Bronchial epithelial cell (primary cell): ENCODE data around the gene SOX15. TPM values are rescaled to one million over a fixed set of nuclear protein-coding genes. Genes with fewer than 3 reads are reported as not detected.

Experiments
- DNase-seq: peaks from one replicate; pipeline ENCODE4 v3.0.0-alpha.2; 2010; ENCODE audit warnings: low read depth
- FAIRE-seq: peaks from 2 replicates; lab custom pipeline; 2011; peaks lifted over from hg19 to GRCh38; lab: Jason Lieb, UNC
- H3K27me3 ChIP-seq: 2 replicates; pipeline ENCODE4 v1.5.1; 2011; ENCODE audit warnings: low read length; ENCODE audit not compliant: control insufficient read depth, insufficient read depth
- H3K36me3 ChIP-seq: 2 replicates; pipeline ENCODE4 v1.5.1; 2011; ENCODE audit warnings: low read length; ENCODE audit not compliant: control insufficient read depth, insufficient read depth
- H3K4me3 ChIP-seq: 2 replicates; pipeline ENCODE4 v1.5.1; 2011; ENCODE audit warnings: mild to moderate bottlenecking, low read depth, low read length, control low read depth
- CTCF ChIP-seq: IDR thresholded peaks from 2 replicates; pipeline ENCODE4 v1.5.1; 2011; ENCODE audit warnings: mild to moderate bottlenecking, moderate library complexity, low read length, control low read depth, inconsistent platforms; ENCODE audit not compliant: insufficient read depth, severe bottlenecking
- total RNA-seq: library from RNA; depleted of rRNA; stranded (reverse); fragments of >200 nt; gene quantifications from 2 replicates; pipeline ENCODE4 v1.2.1, GENCODE V29; 2014

Gene SOX15
- total RNA-seq = 23.4 and 41.7 TPM in 2 replicates

DNA sequence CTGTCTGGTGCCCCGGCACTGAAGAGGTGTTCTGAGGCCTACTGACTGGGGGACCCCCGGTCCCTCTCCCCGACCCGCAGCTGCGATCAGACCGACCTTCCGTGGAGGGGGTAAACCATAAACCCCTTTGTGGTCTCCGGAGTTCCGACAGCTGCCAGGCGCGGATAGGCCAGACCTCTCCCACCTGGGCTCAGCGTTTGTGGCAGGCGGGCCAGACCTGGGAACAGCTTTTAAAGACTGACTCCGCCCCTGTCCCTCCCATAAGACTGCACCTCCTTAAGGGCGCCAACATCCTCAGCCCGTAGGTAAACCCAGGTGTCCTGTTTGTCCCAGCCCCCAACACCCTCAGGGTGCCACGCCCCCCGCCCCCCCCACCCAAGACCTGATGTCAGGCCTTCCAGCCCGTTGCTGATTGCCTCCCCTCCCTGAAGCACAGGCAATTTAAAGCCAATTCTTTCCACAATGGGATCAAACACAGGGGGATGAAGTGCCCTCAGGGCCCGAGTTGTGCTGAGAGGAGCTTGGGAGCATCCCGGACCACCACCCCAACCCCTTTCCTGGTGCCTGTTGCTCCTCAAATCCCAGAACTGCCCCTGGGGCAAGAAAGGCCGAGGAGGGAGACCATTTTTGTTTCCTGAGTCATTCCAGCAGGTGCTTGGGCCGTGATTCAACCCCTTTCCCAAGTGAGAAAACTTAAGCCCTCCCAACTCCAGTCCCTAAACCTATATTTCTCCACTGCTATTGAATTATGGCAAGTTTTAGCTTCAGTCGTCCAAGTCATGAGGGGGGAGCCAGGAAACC, at the start of gene SOX15:
SOX15 (minus strand) TSS at position 204 of the 801 bp plus-strand sequence. CDS start 418 bp downstream, outside the sequence.
- FAIRE-seq = no peak

GRCh38 chr17:7636163-7636562, 46.3 kb upstream of the SOX15 start:
- H3K4me3 ChIP-seq = no peak overlapping the region
- DNase-seq (no peak), FAIRE-seq (no peak)
- H3K36me3 ChIP-seq = no peaks in the 10 kb centered on the region
- no peaks in the 10 kb centered on the region for H3K27me3 ChIP-seq
- no peak for TF ChIP-seq CTCF

More for the DNA sequence above, at the start of gene SOX15:
- peak; percentile 87 for DNase-seq
- H3K36me3 ChIP-seq = peaks cover 27% of the 10 kb centered on the region
- H3K4me3 ChIP-seq = peak within 1 kb of the TSS; percentile 78
- no peaks in the 10 kb centered on the region for H3K27me3 ChIP-seq
- no peak for TF ChIP-seq CTCF

- FAIRE-seq = no peak
- TF ChIP-seq CTCF = peak; percentile 43
- Histone ChIP-seq H3K27me3 (no peaks in the 10 kb centered on the region), H3K4me3 (no peak overlapping the region), H3K36me3 (no peaks in the 10 kb centered on the region)
- no peak for DNase-seq
Observed at GRCh38 chr17:7634384-7634783, 44.5 kb upstream of the SOX15 start.

GRCh38 chr17:7633093-7633492, 43.2 kb upstream of the SOX15 start:
- H3K27me3 ChIP-seq = no peaks in the 10 kb centered on the region
- DNase-seq (no peak), FAIRE-seq (no peak)
- no peak for TF ChIP-seq CTCF
- no peaks in the 10 kb centered on the region for H3K36me3 ChIP-seq
- H3K4me3 ChIP-seq = no peak overlapping the region

GRCh38 chr17:7632492-7632894, 42.6 kb upstream of the SOX15 start:
- no peak overlapping the region for H3K4me3 ChIP-seq
- peak; percentile 84 for TF ChIP-seq CTCF
- FAIRE-seq = no peak
- no peaks in the 10 kb centered on the region for H3K27me3 ChIP-seq
- DNase-seq = peak; percentile 55
- H3K36me3 ChIP-seq = no peaks in the 10 kb centered on the region
